HG03066 (cell line): ENCODE measurements around the gene LGR4.
A peak's percentile ranks its signal among the peaks of the same experiment; 100 is the strongest.
"Not testable (repeated sequence)": the region's sequence is repeated elsewhere in the genome, so short reads cannot be mapped to it uniquely, and the experiment has no call there.

ENCODE experiments used
- ATAC-seq: cut with Tn5 transposase; IDR thresholded peaks from one replicate; pipeline ENCODE4 v1.9.1; 2021; ENCODE audit warnings: low read depth; ENCODE audit not compliant: unreplicated experiment

The LGR4 gene

GRCh38 chr11:27472398-27473016 lies at the start of gene LGR4:
TSS of gene LGR4 (minus strand) at chr11:27472790. CDS start at chr11:27472302, 488 bp downstream.
- ATAC-seq, result peak; percentile 71

DNA sequence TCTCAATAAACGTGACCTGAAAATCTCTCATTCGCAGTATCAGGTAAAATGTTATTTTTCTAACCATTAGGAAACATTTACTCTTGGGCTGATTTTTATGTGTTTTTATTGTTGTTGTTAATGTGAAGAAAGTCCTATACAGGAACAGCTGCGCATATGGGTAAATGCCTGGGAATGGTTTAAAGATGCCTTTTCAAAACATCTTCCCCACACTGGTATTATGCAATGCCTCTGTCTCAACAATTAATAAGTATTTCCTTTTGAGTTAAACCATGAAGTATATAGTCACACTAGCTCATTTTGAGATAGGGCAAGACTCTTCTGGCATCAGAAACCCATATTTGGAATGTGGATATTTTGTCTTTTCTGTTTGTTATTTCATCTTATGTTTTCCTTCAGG lies 47.6 kb upstream of the LGR4 start:
- ATAC-seq, result no peak

DNA sequence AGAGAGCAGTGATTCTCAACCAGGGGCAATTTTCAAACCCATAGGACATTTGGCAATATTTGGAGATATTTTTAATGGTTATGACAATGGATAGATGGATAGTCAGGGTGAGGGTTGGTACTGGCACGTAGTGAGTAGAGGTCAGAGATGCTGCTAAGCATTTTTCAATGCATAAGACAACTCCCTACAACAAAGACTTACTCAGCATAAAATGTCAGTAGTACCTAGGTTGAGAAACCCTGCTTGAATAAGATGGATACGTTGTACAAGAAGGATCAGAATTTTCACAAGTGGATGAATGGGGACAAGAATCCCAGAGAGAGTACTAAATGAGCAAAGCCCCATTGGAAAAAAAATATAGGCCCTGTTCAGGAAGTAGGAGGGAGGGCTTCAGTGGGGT lies 45.9 kb upstream of the LGR4 start:
- no peak for ATAC-seq

GRCh38 chr11:27517490-27517889 lies 44.9 kb upstream of the LGR4 start:
- ATAC-seq, result not testable (repeated sequence)

DNA sequence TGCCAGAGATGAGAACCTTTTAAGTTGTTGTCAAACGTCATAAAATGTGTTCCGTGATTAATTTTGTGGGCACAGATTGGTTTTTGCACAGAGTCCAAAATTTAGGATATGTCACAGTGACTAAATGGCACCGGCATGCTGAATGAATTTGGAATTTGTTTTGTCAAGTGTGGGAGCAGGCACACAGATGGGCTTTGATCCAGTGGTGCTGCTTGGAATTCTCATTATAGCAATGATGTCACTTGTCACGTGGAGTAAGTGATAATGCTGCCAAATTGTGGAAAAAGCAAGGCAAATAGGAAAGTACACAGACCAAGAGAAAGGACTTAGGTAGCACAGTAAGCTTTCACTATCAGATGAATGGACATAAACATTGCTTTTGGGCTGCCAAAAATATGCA lies 42.0 kb upstream of the LGR4 start:
- ATAC-seq, result no peak

GRCh38 chr11:27514076-27514475 lies 41.5 kb upstream of the LGR4 start:
- ATAC-seq, result no peak

GRCh38 chr11:27513389-27513788 lies 40.8 kb upstream of the LGR4 start:
- ATAC-seq, result no peak

- ATAC-seq, result no peak
Measured at GRCh38 chr11:27512238-27512637, 39.6 kb upstream of the LGR4 start.

DNA sequence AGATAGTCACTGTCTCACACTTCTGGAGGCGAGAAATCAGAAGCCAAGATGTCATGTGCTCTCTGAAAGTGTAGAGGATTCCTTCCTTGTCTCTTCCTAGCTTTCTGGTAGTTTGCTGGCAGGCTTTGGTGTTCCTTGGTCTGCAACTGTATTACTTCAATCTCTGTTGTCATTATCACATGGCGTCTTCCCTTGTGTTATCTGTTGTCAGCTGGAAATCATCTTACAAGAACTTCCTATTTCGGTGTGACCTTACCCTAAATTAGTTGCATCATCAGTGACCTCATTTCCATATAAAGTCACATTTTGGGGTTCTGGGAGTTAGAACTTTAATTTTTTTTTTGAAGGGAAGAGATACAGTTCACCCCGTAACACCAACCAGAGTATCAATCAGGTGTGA lies 37.3 kb upstream of the LGR4 start:
- no peak for ATAC-seq

GRCh38 chr11:27507557-27508322 lies 35.1 kb upstream of the LGR4 start:
- ATAC-seq, result no peak

DNA sequence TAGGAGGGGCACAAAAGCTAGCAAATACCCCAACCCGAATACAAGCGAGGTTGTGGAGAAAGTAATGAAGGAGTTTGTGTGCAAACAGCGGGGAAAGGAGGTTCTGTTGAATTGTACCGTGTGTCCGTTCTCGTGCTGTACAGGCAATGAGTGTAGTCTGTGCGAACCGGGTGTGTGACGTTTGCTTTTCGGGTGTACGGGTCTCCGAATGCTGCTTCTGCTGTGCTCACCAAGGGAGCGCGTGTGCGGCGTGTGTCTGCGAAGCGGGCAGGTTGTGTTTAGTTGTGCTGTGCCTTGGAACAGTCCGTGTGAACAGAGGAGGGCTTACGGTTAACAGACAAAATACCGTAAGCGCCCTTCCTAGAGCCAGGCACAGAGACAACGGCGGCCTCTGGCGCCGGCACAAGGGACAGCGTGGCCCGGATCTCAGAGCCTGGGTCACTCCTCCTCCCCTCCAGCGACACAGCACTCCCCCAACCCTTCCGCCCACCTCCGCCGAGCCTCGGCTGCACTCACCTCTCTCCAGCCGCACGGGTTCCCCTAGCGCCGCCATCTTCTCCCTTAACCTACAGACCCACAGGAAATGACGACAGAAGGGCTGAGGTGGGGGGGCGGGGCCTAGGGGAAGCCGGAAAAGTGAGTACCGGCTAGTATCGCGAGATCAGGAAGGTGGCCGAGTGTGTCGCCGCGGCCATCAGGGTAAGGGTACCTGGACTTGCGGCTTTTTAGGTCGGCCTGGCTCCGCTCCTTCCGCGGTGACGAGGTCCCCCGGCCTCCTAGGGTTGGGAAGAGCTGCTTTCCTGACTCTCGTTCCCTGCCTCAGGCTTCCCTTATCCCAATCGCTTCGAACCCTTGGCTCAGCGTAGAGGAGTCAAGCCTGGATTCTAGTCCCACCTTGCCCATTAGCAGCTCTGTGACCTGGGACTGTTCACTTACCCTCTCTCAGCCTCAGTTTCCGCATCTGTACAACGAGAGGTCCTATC lies 33.9 kb upstream of the LGR4 start, which contains the start of gene LIN7C:
LIN7C (minus strand) TSS at position 570 of the 983 bp plus-strand sequence; CDS start at position 553, 17 bp downstream.
- ATAC-seq, result peak; percentile 96

- ATAC-seq, result peak; percentile 6
Measured at GRCh38 chr11:27505781-27506180, 33.2 kb upstream of the LGR4 start.

GRCh38 chr11:27504205-27504604 lies 31.6 kb upstream of the LGR4 start:
- ATAC-seq, result no peak

DNA sequence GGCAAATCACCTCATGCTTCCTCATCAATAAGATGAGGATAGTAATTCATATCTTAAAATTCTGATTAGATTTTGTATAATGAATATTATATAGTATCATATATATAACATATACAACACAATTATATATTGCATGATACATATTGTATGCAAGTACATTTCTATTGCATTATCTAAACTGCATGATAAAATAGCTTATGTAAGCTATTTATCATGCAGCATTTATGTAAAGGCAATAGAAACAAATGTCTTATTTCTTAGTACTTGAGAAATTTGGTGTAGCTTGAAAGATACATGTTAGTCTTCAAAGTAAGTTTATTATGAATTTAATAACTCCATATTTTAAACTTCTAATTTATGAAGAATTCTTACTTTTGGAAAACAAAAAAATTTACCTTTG lies 28.5 kb upstream of the LGR4 start:
- no peak for ATAC-seq

DNA sequence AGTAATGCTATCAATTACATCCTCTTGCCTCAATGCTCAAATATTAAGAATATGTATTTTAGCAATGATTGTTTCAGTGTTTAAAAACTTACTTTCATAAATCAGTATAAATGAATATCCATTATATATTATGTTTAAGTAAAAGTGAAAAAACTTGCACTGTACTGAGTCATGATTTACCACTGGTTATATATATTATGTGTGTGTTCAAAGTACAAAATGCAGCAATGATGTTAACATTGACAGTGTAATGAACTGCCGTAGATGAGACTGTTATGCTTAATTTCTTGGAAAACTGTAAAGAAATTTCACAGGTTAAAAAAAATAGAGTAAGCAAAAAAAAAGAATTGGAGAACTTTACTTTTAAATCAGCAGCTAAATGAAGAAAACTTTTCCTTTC lies 25.3 kb upstream of the LGR4 start:
- ATAC-seq, result no peak

DNA sequence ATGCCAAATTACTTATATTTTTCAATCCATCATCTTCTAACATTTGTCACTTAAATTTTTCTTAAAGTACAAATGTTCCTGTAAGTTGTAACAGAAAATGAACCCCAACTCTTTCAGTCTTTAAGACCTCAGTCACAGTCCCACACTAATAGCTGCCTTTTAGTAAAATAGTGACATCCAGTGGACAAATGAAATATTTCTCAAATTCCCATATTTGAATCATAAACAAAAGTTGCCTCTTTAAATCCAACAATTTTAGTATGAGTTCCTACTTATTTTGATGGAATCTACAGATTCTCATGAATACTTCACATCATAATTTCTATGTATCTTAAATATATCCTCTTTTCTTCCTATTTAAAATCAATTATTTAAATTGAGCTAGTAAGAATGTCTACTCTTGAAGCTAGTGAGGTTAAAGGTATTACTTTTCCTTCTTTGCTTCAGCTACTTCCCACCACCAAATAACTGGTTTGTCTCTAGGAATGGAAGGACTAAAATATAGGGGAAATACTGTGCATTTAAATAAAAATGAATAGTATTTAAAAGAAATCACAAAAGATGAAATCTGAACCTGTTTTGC lies 24.8 kb upstream of the LGR4 start:
- ATAC-seq, result peak; percentile 52

DNA sequence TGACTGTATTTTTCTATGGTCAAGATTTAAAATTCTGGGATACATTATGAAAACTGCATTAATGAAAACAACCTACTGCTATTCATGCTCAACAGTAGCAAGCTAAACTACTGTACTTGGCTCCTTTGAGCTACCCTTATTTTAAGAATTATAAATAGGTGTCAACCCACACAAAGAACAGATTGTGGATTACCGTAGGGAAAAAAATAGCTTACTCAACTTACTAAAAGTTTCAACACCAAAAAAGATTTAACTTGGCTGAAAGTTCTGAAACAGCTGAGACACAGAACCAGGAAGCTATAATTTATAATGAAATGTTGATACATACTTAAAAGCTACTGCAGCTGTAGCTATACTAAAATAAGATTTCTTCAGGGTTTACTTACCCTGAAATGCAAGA lies 23.9 kb upstream of the LGR4 start:
- ATAC-seq, result no peak

DNA sequence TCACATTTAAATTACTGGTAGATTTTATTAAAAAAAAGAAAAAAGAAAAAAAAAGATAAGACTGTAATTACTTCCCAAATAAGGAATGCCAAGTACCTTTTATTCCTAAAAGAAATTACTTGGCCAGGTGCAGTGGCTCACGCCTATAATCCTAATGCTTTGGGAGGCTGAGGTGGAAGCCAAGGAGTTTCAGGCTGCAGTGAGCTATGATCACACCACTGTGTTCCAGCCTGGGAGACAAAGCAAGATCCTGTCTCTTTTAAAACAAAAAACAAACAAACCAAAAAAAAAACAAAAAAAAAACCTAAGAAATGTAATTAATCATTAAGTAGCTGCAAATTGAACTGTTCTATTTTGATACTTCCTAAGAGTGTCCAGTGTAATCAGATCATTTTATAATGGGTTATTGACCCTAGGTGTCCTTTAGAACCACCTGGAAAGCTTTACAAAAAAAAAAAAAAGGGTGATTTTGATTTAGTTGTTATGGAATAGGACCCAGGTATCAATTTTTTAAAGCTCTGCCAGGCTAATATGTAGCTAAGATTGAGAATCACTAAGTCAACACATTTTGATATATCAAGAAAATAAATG lies 23.2 kb upstream of the LGR4 start:
- no peak for ATAC-seq

DNA sequence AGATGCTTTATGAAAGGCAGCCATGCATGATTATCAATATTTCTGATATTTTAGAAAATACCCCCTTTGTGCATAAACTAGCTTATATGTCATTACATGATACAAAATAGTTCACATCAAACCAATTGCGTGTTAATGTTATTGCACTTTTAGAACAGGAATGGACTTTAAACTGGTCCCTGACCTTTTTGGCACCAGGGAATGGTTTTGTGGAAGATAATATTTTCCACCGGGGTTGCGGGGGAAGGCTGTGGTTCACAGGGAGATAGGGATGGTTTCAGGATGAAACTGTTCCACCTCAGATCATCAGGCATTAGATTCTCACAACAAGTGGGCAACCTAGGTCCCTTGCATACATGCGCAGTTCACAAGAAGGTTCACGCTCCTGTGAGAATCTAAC lies 16.5 kb upstream of the LGR4 start:
- no peak for ATAC-seq

DNA sequence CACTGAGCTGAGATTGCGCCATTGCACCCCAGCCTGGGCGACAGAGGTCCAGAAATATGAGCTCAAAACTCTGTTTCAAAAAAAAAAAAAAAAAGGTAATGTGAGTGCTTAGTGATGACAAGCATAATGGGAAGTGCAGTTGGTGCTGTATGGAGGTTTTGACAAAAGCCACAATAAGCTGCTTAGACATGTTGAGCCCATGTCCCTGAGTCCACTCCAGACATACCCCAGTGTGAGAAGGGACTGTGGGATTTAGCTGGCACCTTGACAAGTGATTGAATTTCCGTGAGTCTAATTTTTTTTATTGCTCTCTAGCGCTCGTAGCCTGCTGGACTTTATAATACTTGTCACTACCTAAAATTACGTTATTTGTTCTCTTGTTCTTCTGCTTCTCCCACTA lies 15.1 kb upstream of the LGR4 start:
- ATAC-seq, result no peak
